WERI-Rb-1 (cell line): ENCODE data around the gene SPATA4.

Source experiments
- DNase-seq: peaks from one replicate; pipeline ENCODE4 v3.0.0-alpha.2; 2020
- H3K27ac ChIP-seq: fragments of 250-450 bp; sonication (Bioruptor Pico); 2 replicates; pipeline ENCODE4 v1.5.1; 2020; ENCODE audit warnings: mild to moderate bottlenecking, moderate library complexity
- H3K27me3 ChIP-seq: fragments of 250-450 bp; sonication (Bioruptor Pico); 2 replicates; pipeline ENCODE4 v1.5.1; 2021; ENCODE audit warnings: mild to moderate bottlenecking, low read depth, moderate library complexity; ENCODE audit not compliant: insufficient read depth, severe bottlenecking
- H3K36me3 ChIP-seq: fragments of 250-450 bp; sonication (Bioruptor Pico); 2 replicates; pipeline ENCODE4 v1.5.1; 2020; ENCODE audit warnings: mild to moderate bottlenecking, moderate library complexity
- H3K4me3 ChIP-seq: 2 replicates; pipeline ENCODE4 v1.5.1; 2011; ENCODE audit warnings: low read depth, mild to moderate bottlenecking, control low read depth, low read length
- H3K9me3 ChIP-seq: fragments of 250-450 bp; sonication (Bioruptor Pico); 2 replicates; pipeline ENCODE4 v1.5.1; 2021; ENCODE audit warnings: mild to moderate bottlenecking, moderate library complexity; ENCODE audit not compliant: severe bottlenecking
- CTCF ChIP-seq: IDR thresholded peaks from 2 replicates; pipeline ENCODE4 v1.5.1; 2011; ENCODE audit warnings: low read depth, mild to moderate bottlenecking, control low read depth, inconsistent platforms, low read length

The SPATA4 gene

GRCh38 chr4:176149680-176150355 is 45.6 kb downstream of the SPATA4 start:
- Histone ChIP-seq H3K9me3 (no peaks in the 10 kb centered on the region), H3K27ac (no peak overlapping the region), H3K36me3 (no peaks in the 10 kb centered on the region; the same call in none of the 2 replicates), H3K4me3 (no peak overlapping the region), H3K27me3 (no peaks in the 10 kb centered on the region)
- TF ChIP-seq CTCF: no peak
- DNase-seq: no peak

- no peak overlapping the region for H3K4me3 ChIP-seq
- DNase-seq: no peak
- no peak for TF ChIP-seq CTCF
These were observed 53.1 kb downstream of the SPATA4 start for GRCh38 chr4:176142253-176142652.

GRCh38 chr4:176139518-176139917 is 55.9 kb downstream of the SPATA4 start:
- no peaks in the 10 kb centered on the region for H3K36me3 ChIP-seq
- no peak for DNase-seq
- H3K27ac ChIP-seq: no peak overlapping the region
- no peaks in the 10 kb centered on the region for H3K27me3 ChIP-seq
- no peak overlapping the region for H3K4me3 ChIP-seq
- no peak for TF ChIP-seq CTCF
- no peaks in the 10 kb centered on the region for H3K9me3 ChIP-seq

More at GRCh38 chr4:176142253-176142652, 53.1 kb downstream of the SPATA4 start:
- Histone ChIP-seq H3K27ac (no peak overlapping the region), H3K27me3 (no peaks in the 10 kb centered on the region), H3K9me3 (no peaks in the 10 kb centered on the region), H3K36me3 (no peaks in the 10 kb centered on the region)

- no peak for TF ChIP-seq CTCF
- Histone ChIP-seq H3K36me3 (no peaks in the 10 kb centered on the region), H3K27me3 (no peaks in the 10 kb centered on the region), H3K27ac (no peak overlapping the region), H3K9me3 (no peaks in the 10 kb centered on the region), H3K4me3 (no peak overlapping the region)
- DNase-seq: no peak
These were observed 57.8 kb downstream of the SPATA4 start for GRCh38 chr4:176137631-176138030.

- TF ChIP-seq CTCF: no peak
- H3K4me3 ChIP-seq: no peak overlapping the region
- H3K36me3 ChIP-seq: no peaks in the 10 kb centered on the region; the same call in 1 of the 2 replicates
- no peak overlapping the region for H3K27ac ChIP-seq
- H3K27me3 ChIP-seq: no peaks in the 10 kb centered on the region
- no peaks in the 10 kb centered on the region for H3K9me3 ChIP-seq
- no peak for DNase-seq
These were observed 60.7 kb downstream of the SPATA4 start for GRCh38 chr4:176134670-176135069.
